Measurements from ENCODE around the gene LARGE1.

LARGE1 gene

DNA sequence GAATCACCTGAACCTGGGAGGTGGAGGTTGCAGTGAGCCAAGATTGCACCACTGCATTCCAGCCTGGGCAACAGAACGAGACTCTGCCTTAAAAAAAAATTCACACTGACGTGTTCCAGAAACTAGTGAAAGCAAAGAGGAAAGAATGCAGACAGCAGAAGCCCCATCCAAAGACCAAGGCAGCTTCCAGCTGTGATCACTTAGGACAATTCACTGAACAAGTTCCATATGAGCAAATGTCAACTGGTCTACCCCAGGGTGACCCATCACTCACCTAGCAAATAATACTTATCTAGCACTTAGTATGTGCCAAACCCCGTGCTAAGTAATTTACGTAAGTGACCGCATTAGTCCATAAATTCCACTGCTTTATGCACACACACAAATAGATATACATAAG lies 138.9 kb downstream of the LARGE1 start:
- TF ChIP-seq EGR1 (IDR thresholded peaks at IDR 0.05), result no peak
- no peak for TF ChIP-seq NFIC (IDR thresholded peaks at IDR 0.05)
- TF ChIP-seq FOXM1 (IDR thresholded peaks at IDR 0.05; ENCODE audit: borderline replicate concordance, low read depth), result no peak
- TF ChIP-seq MAX (IDR thresholded peaks at IDR 0.05), result no peak
- no peak for TF ChIP-seq TAF1 (IDR thresholded peaks at IDR 0.05; ENCODE audit: low read depth)
- TF ChIP-seq REST (IDR thresholded peaks at IDR 0.05; ENCODE audit: low read depth), result no peak
- TF ChIP-seq YY1 (IDR thresholded peaks at IDR 0.05; ENCODE audit: low read depth), result no peak
- TF ChIP-seq ZBTB7A (IDR thresholded peaks at IDR 0.05; ENCODE audit: low read depth), result no peak
- no peak for TF ChIP-seq RAD21 (IDR thresholded peaks at IDR 0.05; ENCODE audit: low read depth)
- no peak for TF ChIP-seq CEBPB (IDR thresholded peaks at IDR 0.05)
- TF ChIP-seq CREB1 (IDR thresholded peaks at IDR 0.05; ENCODE audit: low read depth), result no peak

GRCh38 chr22:33780531-33781136 lies 139.6 kb downstream of the LARGE1 start:
- TF ChIP-seq EGR1 (IDR thresholded peaks at IDR 0.05) (no peak), RAD21 (IDR thresholded peaks at IDR 0.05; ENCODE audit: low read depth) (no peak), TAF1 (IDR thresholded peaks at IDR 0.05; ENCODE audit: low read depth) (no peak), FOXM1 (IDR thresholded peaks at IDR 0.05; ENCODE audit: borderline replicate concordance, low read depth) (no peak), YY1 (IDR thresholded peaks at IDR 0.05; ENCODE audit: low read depth) (no peak), MAX (IDR thresholded peaks at IDR 0.05) (no peak)

DNA sequence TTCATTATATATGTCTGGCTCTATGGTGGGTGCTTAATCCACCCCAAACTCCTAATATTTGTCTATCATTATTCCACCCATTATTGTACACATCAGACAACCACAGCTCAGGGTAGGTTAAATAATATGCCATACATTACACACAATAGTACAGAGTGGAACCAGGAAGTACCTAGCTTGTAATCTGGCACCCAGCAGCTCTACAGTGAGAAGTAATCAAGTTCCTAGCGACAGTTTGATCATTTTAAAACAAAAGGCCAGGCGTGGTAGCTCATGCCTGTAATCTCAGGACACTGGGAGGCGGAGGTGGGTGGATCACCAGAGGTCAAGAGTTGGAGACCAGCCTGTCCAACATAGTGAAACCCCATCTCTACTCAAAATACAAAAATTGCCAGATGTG lies 141.0 kb downstream of the LARGE1 start:
- TF ChIP-seq CREB1 (IDR thresholded peaks at IDR 0.05; ENCODE audit: low read depth) (no peak), ZBTB7A (IDR thresholded peaks at IDR 0.05; ENCODE audit: low read depth) (no peak)

- no peak for TF ChIP-seq TEAD4 (IDR thresholded peaks at IDR 0.05)
Measured at GRCh38 chr22:33776491-33776890, 143.8 kb downstream of the LARGE1 start.

- no peak for TF ChIP-seq REST (IDR thresholded peaks at IDR 0.05; ENCODE audit: low read depth)
- TF ChIP-seq TAF1 (IDR thresholded peaks at IDR 0.05; ENCODE audit: low read depth), result no peak
- TF ChIP-seq EP300 (IDR thresholded peaks at IDR 0.05; ENCODE audit: borderline replicate concordance), result no peak
- no peak for TF ChIP-seq CEBPB (IDR thresholded peaks at IDR 0.05)
- no peak for TF ChIP-seq TEAD4 (IDR thresholded peaks at IDR 0.05)
- TF ChIP-seq EGR1 (IDR thresholded peaks at IDR 0.05), result no peak
- TF ChIP-seq FOXM1 (IDR thresholded peaks at IDR 0.05; ENCODE audit: borderline replicate concordance, low read depth), result no peak
- TF ChIP-seq YY1 (IDR thresholded peaks at IDR 0.05; ENCODE audit: low read depth), result no peak
- TF ChIP-seq CREB1 (IDR thresholded peaks at IDR 0.05; ENCODE audit: low read depth), result no peak
- no peak for TF ChIP-seq USF1 (IDR thresholded peaks at IDR 0.05)
- TF ChIP-seq MAX (IDR thresholded peaks at IDR 0.05), result no peak
- no peak for TF ChIP-seq NFIC (IDR thresholded peaks at IDR 0.05)
Measured at GRCh38 chr22:33774781-33775180, 145.5 kb downstream of the LARGE1 start.

GRCh38 chr22:33772745-33773144 lies 147.5 kb downstream of the LARGE1 start:
- TF ChIP-seq EP300 (IDR thresholded peaks at IDR 0.05; ENCODE audit: borderline replicate concordance), result no peak
- no peak for TF ChIP-seq RAD21 (IDR thresholded peaks at IDR 0.05; ENCODE audit: low read depth)
- no peak for TF ChIP-seq NFIC (IDR thresholded peaks at IDR 0.05)
- no peak for TF ChIP-seq CREB1 (IDR thresholded peaks at IDR 0.05; ENCODE audit: low read depth)
- no peak for TF ChIP-seq CEBPB (IDR thresholded peaks at IDR 0.05)
- no peak for TF ChIP-seq TCF12 (IDR thresholded peaks at IDR 0.05; ENCODE audit: low read depth)
- no peak for TF ChIP-seq MAX (IDR thresholded peaks at IDR 0.05)
- TF ChIP-seq TEAD4 (IDR thresholded peaks at IDR 0.05), result no peak
- TF ChIP-seq EGR1 (IDR thresholded peaks at IDR 0.05), result no peak
- TF ChIP-seq YY1 (IDR thresholded peaks at IDR 0.05; ENCODE audit: low read depth), result no peak
- TF ChIP-seq FOXM1 (IDR thresholded peaks at IDR 0.05; ENCODE audit: borderline replicate concordance, low read depth), result no peak
- no peak for TF ChIP-seq ZBTB7A (IDR thresholded peaks at IDR 0.05; ENCODE audit: low read depth)
- TF ChIP-seq TAF1 (IDR thresholded peaks at IDR 0.05; ENCODE audit: low read depth), result no peak
- TF ChIP-seq USF1 (IDR thresholded peaks at IDR 0.05), result no peak
- TF ChIP-seq REST (IDR thresholded peaks at IDR 0.05; ENCODE audit: low read depth), result no peak
